Astrocyte (in vitro differentiated cells and primary cell): ENCODE results near the gene PRSS33.

Source experiments
- CTCF ChIP-seq: IDR thresholded peaks from 2 replicates; pipeline ENCODE4 v1.5.1; 2011; ENCODE audit warnings: low read depth, mild to moderate bottlenecking, inconsistent platforms, low read length, moderate library complexity; ENCODE audit not compliant: insufficient read depth
- EZH2 ChIP-seq: IDR thresholded peaks from 2 replicates; pipeline ENCODE4 v1.6.1; 2012; ENCODE audit warnings: mild to moderate bottlenecking, low read length, inconsistent platforms; ENCODE audit not compliant: insufficient read depth

- TF ChIP-seq CTCF: no peak
- no peak for TF ChIP-seq EZH2
These were observed 1.1 kb downstream of the PRSS33 start for GRCh38 chr16:2786061-2786825.
